A549 (cell line): ENCODE data around the gene LCOR. TPM values are rescaled to one million over a fixed set of nuclear protein-coding genes. Genes with fewer than 3 reads are reported as not detected.

Experiments
- ATAC-seq, 2 experiments: fragments of 200-7000 bp in 1 of 2; fragments of >200 bp in 1 of 2; cut with Nextera tagmentation in 1 of 2; cut with Tn5 transposase in 1 of 2; 3 replicates each; pipeline versions ENCODE4 v1.8.0 to v1.9.1; 2018 to 2020; ENCODE audit warnings: mild to moderate bottlenecking in 1 of 2, moderate library complexity in 1 of 2
- CTCF ChIA-PET: fragments of 300-600 bp; sonication (Branson Sonifier 250); formaldehyde crosslinking; extraction: SDS; loops from one replicate; lab custom pipeline; 2021; ENCODE audit warnings: antibody characterized with exemption, inconsistent platforms; lab: Yijun Ruan, JAX
- POLR2A ChIA-PET: fragments of 350-600 bp; formaldehyde crosslinking; extraction: SDS; loops from one replicate; lab custom pipeline; 2021; ENCODE audit warnings: antibody characterized with exemption, inconsistent platforms; lab: Yijun Ruan, JAX
- DNase-seq, 2 experiments: peaks; one replicate each; pipeline versions ENCODE4 v3.0.0 to v3.0.0-alpha.2; 2011 to 2016; ENCODE audit warnings: low read depth in 1 of 2, low spot score in 1 of 2
- FAIRE-seq: peaks from 2 replicates; lab custom pipeline; 2011; peaks lifted over from hg19 to GRCh38; lab: Jason Lieb, UNC
- H3K27ac ChIP-seq, 2 experiments: fragments of >200 bp; sonication (Bioruptor Twin); formaldehyde crosslinking; 3 replicates each; pipeline ENCODE4 v1.5.1; 2016 to 2017
- H3K4me1 ChIP-seq: fragments of >200 bp; sonication (Bioruptor Twin); formaldehyde crosslinking; 3 replicates; pipeline ENCODE4 v1.6.1; 2016
- H3K4me2 ChIP-seq: fragments of >200 bp; sonication (Bioruptor Twin); formaldehyde crosslinking; 3 replicates; pipeline ENCODE4 v1.6.1; 2016
- H3K4me3 ChIP-seq: fragments of >200 bp; sonication (Bioruptor Twin); formaldehyde crosslinking; 3 replicates; pipeline ENCODE4 v1.5.1; 2016
- H3K9me3 ChIP-seq: fragments of >200 bp; sonication (Bioruptor Twin); formaldehyde crosslinking; 3 replicates; pipeline ENCODE4 v1.6.1; 2016
- BHLHE40 ChIP-seq: IDR thresholded peaks from 2 replicates; pipeline ENCODE4 v1.6.1; 2012; ENCODE audit warnings: low read depth, low read length, inconsistent platforms
- CHD4 ChIP-seq: fragments of 200-600 bp; sonication (generic); IDR thresholded peaks from 2 replicates; pipeline ENCODE4 v1.6.1; 2016; ENCODE audit warnings: antibody characterized with exemption, mild to moderate bottlenecking, borderline replicate concordance
- ELK1 ChIP-seq: fragments of 150-350 bp; IDR thresholded peaks from 2 replicates; pipeline ENCODE4 v1.6.1; 2014; ENCODE audit warnings: low read depth, mild to moderate bottlenecking, low read length
- FOSB ChIP-seq: fragments of 250-450 bp; sonication (Bioruptor Pico); IDR thresholded peaks from 2 replicates; pipeline ENCODE4 v1.5.0; 2020; ENCODE audit warnings: mild to moderate bottlenecking, moderate library complexity
- FOSL2 ChIP-seq, 2 experiments: fragments of 450-650 bp in 1 of 2; fragments of >200 bp in 1 of 2; sonication (Bioruptor Twin) in 1 of 2; formaldehyde crosslinking; IDR thresholded peaks; 2 replicates each; pipeline versions ENCODE4 v1.5.0 to v1.6.1; 2016 to 2020; ENCODE audit warnings: mild to moderate bottlenecking in 1 of 2, moderate library complexity in 1 of 2
- GATA3 ChIP-seq: IDR thresholded peaks from 2 replicates; pipeline ENCODE4 v1.6.1; 2012; ENCODE audit warnings: borderline replicate concordance
- HDAC2 ChIP-seq: fragments of 200-600 bp; sonication (generic); IDR thresholded peaks from 2 replicates; pipeline ENCODE4 v1.6.1; 2016
- HOXB13 ChIP-seq: fragments of 250-450 bp; sonication (Bioruptor Pico); IDR thresholded peaks from 2 replicates; pipeline ENCODE4 v1.5.0; 2020; ENCODE audit warnings: low read depth, mild to moderate bottlenecking, moderate library complexity
- KDM1A ChIP-seq: fragments of 200-600 bp; sonication (generic); IDR thresholded peaks from 2 replicates; pipeline ENCODE4 v1.6.1; 2016; ENCODE audit warnings: low read depth, mild to moderate bottlenecking
- NFE2L2 ChIP-seq: fragments of 150-350 bp; conservative IDR thresholded peaks from 2 replicates; pipeline ENCODE4 v1.6.1; 2014; ENCODE audit warnings: low read length
- NPAS2 ChIP-seq: fragments of 250-450 bp; sonication (Bioruptor Pico); IDR thresholded peaks from 2 replicates; pipeline ENCODE4 v1.8.0; 2022; ENCODE audit warnings: mild to moderate bottlenecking, moderate library complexity, borderline replicate concordance
- NR3C1 ChIP-seq: fragments of >200 bp; sonication (Bioruptor Twin); formaldehyde crosslinking; IDR thresholded peaks from 3 replicates; pipeline ENCODE4 v1.6.1; 2017
- POLR2A ChIP-seq: IDR thresholded peaks from 2 replicates; pipeline ENCODE4 v1.6.1; 2012; ENCODE audit warnings: mild to moderate bottlenecking, low read length
- POLR2AphosphoS2 ChIP-seq: conservative IDR thresholded peaks from 2 replicates; pipeline ENCODE4 v1.6.1; 2012; ENCODE audit warnings: low read length, improper control_type of control experiment, inconsistent platforms
- RAD21 ChIP-seq, 2 experiments: fragments of >200 bp in 1 of 2; sonication (Bioruptor Twin) in 1 of 2; formaldehyde crosslinking in 1 of 2; IDR thresholded peaks in 1 of 2; conservative IDR thresholded peaks in 1 of 2; 2 replicates in 1 of 2; 3 replicates in 1 of 2; pipeline ENCODE4 v1.6.1; 2012 to 2018; ENCODE audit warnings: inconsistent platforms in 1 of 2
- RFX5 ChIP-seq: fragments of 450-650 bp; IDR thresholded peaks from 2 replicates; pipeline ENCODE4 v1.7.1; 2014; ENCODE audit warnings: antibody characterized with exemption, mild to moderate bottlenecking, moderate library complexity
- TP53 ChIP-seq: fragments of 250-450 bp; sonication (Bioruptor Pico); IDR thresholded peaks from 2 replicates; pipeline ENCODE4 v1.5.0; 2021; ENCODE audit warnings: mild to moderate bottlenecking, moderate library complexity
- ZC3H11A ChIP-seq: fragments of 450-650 bp; IDR thresholded peaks from 2 replicates; pipeline ENCODE4 v1.6.1; 2014; ENCODE audit warnings: antibody characterized with exemption, mild to moderate bottlenecking
- ZFP36 ChIP-seq: fragments of 450-650 bp; IDR thresholded peaks from 2 replicates; pipeline ENCODE4 v1.6.1; 2014; ENCODE audit warnings: borderline replicate concordance; ENCODE audit not compliant: partially characterized antibody
- ZSCAN20 ChIP-seq: fragments of 250-450 bp; sonication (Bioruptor Pico); IDR thresholded peaks from 2 replicates; pipeline ENCODE4 v1.8.0; 2022; ENCODE audit warnings: mild to moderate bottlenecking, moderate library complexity
- WGBS: methylation state at CpG from one replicate; pipeline ENCODE4 v1.1.6; 2017; ENCODE audit errors: missing lambda C conversion rate; 5-methylcytosine and 5-hydroxymethylcytosine counted together
- polyA plus RNA-seq, 4 experiments: library from polyadenylated mRNA; depleted of rRNA in 3 of 4; stranded (reverse); fragments of >200 nt; fragmentation: RNase III in 1 of 4; extraction: RNeasy Plus Mini Kit Qiagen cat#74134 plus additional on column Dnase treatment in 1 of 4; gene quantifications; 2 replicates in 3 of 4; 3 replicates in 1 of 4; pipeline ENCODE4 v1.2.3, GENCODE V29; 2011 to 2017
- TF ChIP-seq, protein P1 (sequence below): fragments of >200 bp; sonication (Bioruptor Twin); formaldehyde crosslinking; IDR thresholded peaks from 3 replicates; pipeline ENCODE4 v1.6.1; 2016
- TF ChIP-seq, protein P2 (sequence below): fragments of 200-600 bp; sonication (generic); IDR thresholded peaks from 2 replicates; pipeline ENCODE4 v1.6.1; 2016; ENCODE audit warnings: antibody characterized with exemption, mild to moderate bottlenecking, moderate library complexity
- TF ChIP-seq, protein P3 (sequence below): fragments of >200 bp; sonication (Bioruptor Twin); formaldehyde crosslinking; IDR thresholded peaks from 3 replicates; pipeline ENCODE4 v1.5.1; 2016
- TF ChIP-seq, protein P4 (sequence below): fragments of 250-450 bp; sonication (Bioruptor Pico); IDR thresholded peaks from 2 replicates; pipeline ENCODE4 v1.5.0; 2021; ENCODE audit warnings: mild to moderate bottlenecking, moderate library complexity, borderline replicate concordance

Gene LCOR
- polyA plus RNA-seq, 2 of the 4 experiments (the other 2 are of a cell fraction): 4.8 to 17.6 TPM

- FAIRE-seq: no peak
Observed at GRCh38 chr10:96958071-96958470, 126.0 kb downstream of the LCOR start.

DNA sequence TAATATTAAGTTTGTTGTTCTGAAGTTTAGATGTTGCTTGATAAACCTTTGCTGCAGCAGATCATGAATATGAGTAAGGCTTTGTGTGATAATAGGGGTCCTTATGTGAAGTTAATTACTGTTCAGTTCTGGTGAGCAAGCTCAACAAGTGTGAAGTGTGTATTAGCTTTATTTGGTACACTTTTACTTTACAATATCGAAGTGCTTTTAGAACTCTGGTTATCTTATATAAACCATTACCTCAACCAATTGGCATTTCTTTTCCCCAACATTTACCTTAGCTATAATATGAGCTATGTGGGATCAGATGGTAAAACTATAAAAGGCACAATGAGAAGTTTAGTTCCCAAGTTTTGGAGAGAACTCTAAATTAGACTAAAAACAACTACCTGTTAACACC, 127.6 kb downstream of the LCOR start:
- H3K4me3 ChIP-seq: no peak overlapping the region
- ATAC-seq (no peak), DNase-seq (no peak), FAIRE-seq (no peak)
- TF ChIP-seq, protein P1, sequence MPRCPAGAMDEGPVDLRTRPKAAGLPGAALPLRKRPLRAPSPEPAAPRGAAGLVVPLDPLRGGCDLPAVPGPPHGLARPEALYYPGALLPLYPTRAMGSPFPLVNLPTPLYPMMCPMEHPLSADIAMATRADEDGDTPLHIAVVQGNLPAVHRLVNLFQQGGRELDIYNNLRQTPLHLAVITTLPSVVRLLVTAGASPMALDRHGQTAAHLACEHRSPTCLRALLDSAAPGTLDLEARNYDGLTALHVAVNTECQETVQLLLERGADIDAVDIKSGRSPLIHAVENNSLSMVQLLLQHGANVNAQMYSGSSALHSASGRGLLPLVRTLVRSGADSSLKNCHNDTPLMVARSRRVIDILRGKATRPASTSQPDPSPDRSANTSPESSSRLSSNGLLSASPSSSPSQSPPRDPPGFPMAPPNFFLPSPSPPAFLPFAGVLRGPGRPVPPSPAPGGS: no peak
- TF ChIP-seq ZSCAN20 (no peak), HDAC2 (no peak), GATA3 (no peak), ELK1 (no peak), FOSL2 (IDR thresholded peaks at IDR 0.05) (no peak), FOSL2 (CRISPR knock-in tag; IDR thresholded peaks at IDR 0.05) (no peak), ZC3H11A (no peak), NFE2L2 (no peak), FOSB (no peak), NPAS2 (CRISPR knock-in tag) (no peak), KDM1A (no peak), POLR2A (no peak)
- TF ChIP-seq, protein P2, sequence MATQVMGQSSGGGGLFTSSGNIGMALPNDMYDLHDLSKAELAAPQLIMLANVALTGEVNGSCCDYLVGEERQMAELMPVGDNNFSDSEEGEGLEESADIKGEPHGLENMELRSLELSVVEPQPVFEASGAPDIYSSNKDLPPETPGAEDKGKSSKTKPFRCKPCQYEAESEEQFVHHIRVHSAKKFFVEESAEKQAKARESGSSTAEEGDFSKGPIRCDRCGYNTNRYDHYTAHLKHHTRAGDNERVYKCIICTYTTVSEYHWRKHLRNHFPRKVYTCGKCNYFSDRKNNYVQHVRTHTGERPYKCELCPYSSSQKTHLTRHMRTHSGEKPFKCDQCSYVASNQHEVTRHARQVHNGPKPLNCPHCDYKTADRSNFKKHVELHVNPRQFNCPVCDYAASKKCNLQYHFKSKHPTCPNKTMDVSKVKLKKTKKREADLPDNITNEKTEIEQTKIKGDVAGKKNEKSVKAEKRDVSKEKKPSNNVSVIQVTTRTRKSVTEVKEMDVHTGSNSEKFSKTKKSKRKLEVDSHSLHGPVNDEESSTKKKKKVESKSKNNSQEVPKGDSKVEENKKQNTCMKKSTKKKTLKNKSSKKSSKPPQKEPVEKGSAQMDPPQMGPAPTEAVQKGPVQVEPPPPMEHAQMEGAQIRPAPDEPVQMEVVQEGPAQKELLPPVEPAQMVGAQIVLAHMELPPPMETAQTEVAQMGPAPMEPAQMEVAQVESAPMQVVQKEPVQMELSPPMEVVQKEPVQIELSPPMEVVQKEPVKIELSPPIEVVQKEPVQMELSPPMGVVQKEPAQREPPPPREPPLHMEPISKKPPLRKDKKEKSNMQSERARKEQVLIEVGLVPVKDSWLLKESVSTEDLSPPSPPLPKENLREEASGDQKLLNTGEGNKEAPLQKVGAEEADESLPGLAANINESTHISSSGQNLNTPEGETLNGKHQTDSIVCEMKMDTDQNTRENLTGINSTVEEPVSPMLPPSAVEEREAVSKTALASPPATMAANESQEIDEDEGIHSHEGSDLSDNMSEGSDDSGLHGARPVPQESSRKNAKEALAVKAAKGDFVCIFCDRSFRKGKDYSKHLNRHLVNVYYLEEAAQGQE: no peak
- CTCF ChIA-PET: no interaction called here
- WGBS: 59% methylated on average over 1 of the region's 1 CpG
- no peaks in the 10 kb centered on the region for H3K9me3 ChIP-seq
- POLR2A ChIA-PET: interaction anchor here (0.6 kb wide), 1 partner anchor 301 kb away, joined by 3 read pairs; no protein-coding TSS in a partner anchor
- no peaks in the 10 kb centered on the region for H3K4me1 ChIP-seq
- H3K27ac ChIP-seq: no peak overlapping the region
- no peak overlapping the region for H3K4me2 ChIP-seq

More at GRCh38 chr10:96958071-96958470, 126.0 kb downstream of the LCOR start:
- Histone ChIP-seq H3K4me2 (no peak overlapping the region), H3K4me3 (no peak overlapping the region), H3K4me1 (no peaks in the 10 kb centered on the region), H3K27ac (no peak overlapping the region), H3K9me3 (no peaks in the 10 kb centered on the region)
- 93% methylated on average over 2 of the region's 2 CpGs for WGBS
- POLR2A ChIA-PET: no interaction called here
- no peak for ATAC-seq
- no peak for DNase-seq
- no peak for TF ChIP-seq POLR2AphosphoS2
- no peak for TF ChIP-seq KDM1A
- no peak for TF ChIP-seq RAD21 (conservative IDR thresholded peaks at IDR 0.05 in 1 of 2, IDR thresholded peaks at IDR 0.05 in 1 of 2)
- no peak for TF ChIP-seq BHLHE40
- no peak for TF ChIP-seq TP53 (CRISPR knock-in tag)
- no peak for TF ChIP-seq HOXB13 (CRISPR knock-in tag)
- no peak for TF ChIP-seq RFX5
- CTCF ChIA-PET: interaction anchor here (0.6 kb wide), 1 partner anchor 84 kb away, joined by 5 read pairs; no protein-coding TSS in a partner anchor

DNA sequence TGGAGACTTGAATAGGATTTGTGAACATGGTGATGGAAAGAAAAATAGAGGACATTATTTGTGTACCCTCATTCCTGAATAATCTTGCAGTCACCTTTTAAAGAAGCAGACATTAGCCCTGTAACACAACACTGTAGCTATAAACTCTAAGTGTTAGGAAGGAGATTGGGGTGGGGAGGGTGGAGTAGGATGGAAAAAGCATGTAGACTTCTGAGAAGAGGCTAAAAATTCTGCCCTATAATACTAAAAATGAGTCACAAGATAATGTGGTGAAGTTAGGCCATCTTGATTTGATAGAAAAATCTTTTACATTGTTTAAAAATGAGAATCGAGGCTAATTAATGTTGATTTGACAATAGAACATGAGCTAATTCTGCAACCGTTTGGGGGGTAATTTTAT, 128.8 kb downstream of the LCOR start:
- FAIRE-seq: no peak
- H3K4me3 ChIP-seq: no peak overlapping the region
- H3K27ac ChIP-seq: no peak overlapping the region
- no peak overlapping the region for H3K4me2 ChIP-seq
- 89% methylated on average over 2 of the region's 2 CpGs for WGBS
- no peak for ATAC-seq
- H3K4me1 ChIP-seq: no peaks in the 10 kb centered on the region
- POLR2A ChIA-PET: no interaction called here
- no peak for DNase-seq
- CTCF ChIA-PET: interaction anchor here (0.9 kb wide), 1 partner anchor 320 kb away, joined by 4 read pairs; no protein-coding TSS in a partner anchor
- no peaks in the 10 kb centered on the region for H3K9me3 ChIP-seq
- TF ChIP-seq NR3C1 (no peak), POLR2A (no peak), ZFP36 (no peak), CHD4 (no peak)
- TF ChIP-seq, protein P1: no peak
- TF ChIP-seq, protein P3, sequence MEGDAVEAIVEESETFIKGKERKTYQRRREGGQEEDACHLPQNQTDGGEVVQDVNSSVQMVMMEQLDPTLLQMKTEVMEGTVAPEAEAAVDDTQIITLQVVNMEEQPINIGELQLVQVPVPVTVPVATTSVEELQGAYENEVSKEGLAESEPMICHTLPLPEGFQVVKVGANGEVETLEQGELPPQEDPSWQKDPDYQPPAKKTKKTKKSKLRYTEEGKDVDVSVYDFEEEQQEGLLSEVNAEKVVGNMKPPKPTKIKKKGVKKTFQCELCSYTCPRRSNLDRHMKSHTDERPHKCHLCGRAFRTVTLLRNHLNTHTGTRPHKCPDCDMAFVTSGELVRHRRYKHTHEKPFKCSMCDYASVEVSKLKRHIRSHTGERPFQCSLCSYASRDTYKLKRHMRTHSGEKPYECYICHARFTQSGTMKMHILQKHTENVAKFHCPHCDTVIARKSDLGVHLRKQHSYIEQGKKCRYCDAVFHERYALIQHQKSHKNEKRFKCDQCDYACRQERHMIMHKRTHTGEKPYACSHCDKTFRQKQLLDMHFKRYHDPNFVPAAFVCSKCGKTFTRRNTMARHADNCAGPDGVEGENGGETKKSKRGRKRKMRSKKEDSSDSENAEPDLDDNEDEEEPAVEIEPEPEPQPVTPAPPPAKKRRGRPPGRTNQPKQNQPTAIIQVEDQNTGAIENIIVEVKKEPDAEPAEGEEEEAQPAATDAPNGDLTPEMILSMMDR: no peak
- TF ChIP-seq, protein P4, sequence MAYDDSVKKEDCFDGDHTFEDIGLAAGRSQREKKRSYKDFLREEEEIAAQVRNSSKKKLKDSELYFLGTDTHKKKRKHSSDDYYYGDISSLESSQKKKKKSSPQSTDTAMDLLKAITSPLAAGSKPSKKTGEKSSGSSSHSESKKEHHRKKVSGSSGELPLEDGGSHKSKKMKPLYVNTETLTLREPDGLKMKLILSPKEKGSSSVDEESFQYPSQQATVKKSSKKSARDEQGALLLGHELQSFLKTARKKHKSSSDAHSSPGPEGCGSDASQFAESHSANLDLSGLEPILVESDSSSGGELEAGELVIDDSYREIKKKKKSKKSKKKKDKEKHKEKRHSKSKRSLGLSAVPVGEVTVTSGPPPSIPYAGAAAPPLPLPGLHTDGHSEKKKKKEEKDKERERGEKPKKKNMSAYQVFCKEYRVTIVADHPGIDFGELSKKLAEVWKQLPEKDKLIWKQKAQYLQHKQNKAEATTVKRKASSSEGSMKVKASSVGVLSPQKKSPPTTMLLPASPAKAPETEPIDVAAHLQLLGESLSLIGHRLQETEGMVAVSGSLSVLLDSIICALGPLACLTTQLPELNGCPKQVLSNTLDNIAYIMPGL (CRISPR knock-in tag): no peak
